Measurements from ENCODE around the gene NXNL2.

DNA sequence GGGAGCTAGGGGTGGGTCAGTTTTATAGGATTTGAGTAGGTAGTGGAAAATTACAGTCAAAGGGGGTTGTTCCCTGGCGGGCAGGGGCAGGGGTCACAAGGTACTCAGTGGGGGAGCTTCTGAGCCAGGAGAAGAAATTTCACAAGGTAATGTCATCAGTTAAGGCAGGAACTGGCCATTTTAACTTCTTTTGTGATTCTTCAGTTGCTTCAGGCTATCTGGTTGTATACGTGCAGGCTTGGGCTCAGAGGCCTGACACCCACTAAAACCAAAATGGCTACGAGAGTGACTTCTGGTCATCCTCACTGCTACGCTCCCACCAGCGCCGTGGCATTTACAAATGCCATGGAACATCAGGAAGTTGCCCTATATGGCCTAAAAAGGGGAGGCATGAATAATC is 20.7 kb upstream of the NXNL2 start:
- TF ChIP-seq, protein P1, sequence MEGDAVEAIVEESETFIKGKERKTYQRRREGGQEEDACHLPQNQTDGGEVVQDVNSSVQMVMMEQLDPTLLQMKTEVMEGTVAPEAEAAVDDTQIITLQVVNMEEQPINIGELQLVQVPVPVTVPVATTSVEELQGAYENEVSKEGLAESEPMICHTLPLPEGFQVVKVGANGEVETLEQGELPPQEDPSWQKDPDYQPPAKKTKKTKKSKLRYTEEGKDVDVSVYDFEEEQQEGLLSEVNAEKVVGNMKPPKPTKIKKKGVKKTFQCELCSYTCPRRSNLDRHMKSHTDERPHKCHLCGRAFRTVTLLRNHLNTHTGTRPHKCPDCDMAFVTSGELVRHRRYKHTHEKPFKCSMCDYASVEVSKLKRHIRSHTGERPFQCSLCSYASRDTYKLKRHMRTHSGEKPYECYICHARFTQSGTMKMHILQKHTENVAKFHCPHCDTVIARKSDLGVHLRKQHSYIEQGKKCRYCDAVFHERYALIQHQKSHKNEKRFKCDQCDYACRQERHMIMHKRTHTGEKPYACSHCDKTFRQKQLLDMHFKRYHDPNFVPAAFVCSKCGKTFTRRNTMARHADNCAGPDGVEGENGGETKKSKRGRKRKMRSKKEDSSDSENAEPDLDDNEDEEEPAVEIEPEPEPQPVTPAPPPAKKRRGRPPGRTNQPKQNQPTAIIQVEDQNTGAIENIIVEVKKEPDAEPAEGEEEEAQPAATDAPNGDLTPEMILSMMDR (IDR thresholded peaks at IDR 0.05; ENCODE audit: insufficient read depth, low read length, poor library complexity, severe bottlenecking): no peak
- no peak for TF ChIP-seq EZH2phosphoT487 (conservative IDR thresholded peaks at IDR 0.05; ENCODE audit: low read length)
